A549 (cell line): ENCODE results near the gene USP20. TPM values are rescaled to one million over a fixed set of nuclear protein-coding genes. Genes with fewer than 3 reads are reported as not detected.

Experiments used
- ATAC-seq, 2 experiments: fragments of 200-7000 bp in 1 of 2; fragments of >200 bp in 1 of 2; cut with Nextera tagmentation in 1 of 2; cut with Tn5 transposase in 1 of 2; 3 replicates each; pipeline versions ENCODE4 v1.8.0 to v1.9.1; 2018 to 2020; ENCODE audit warnings: mild to moderate bottlenecking in 1 of 2, moderate library complexity in 1 of 2
- CTCF ChIA-PET: fragments of 300-600 bp; sonication (Branson Sonifier 250); formaldehyde crosslinking; extraction: SDS; loops from one replicate; lab custom pipeline; 2021; ENCODE audit warnings: antibody characterized with exemption, inconsistent platforms; lab: Yijun Ruan, JAX
- POLR2A ChIA-PET: fragments of 350-600 bp; formaldehyde crosslinking; extraction: SDS; loops from one replicate; lab custom pipeline; 2021; ENCODE audit warnings: antibody characterized with exemption, inconsistent platforms; lab: Yijun Ruan, JAX
- DNase-seq, 2 experiments: peaks; one replicate each; pipeline versions ENCODE4 v3.0.0 to v3.0.0-alpha.2; 2011 to 2016; ENCODE audit warnings: low read depth in 1 of 2, low spot score in 1 of 2
- FAIRE-seq: peaks from 2 replicates; lab custom pipeline; 2011; peaks lifted over from hg19 to GRCh38; lab: Jason Lieb, UNC
- H3K27ac ChIP-seq, 2 experiments: fragments of >200 bp; sonication (Bioruptor Twin); formaldehyde crosslinking; 3 replicates each; pipeline ENCODE4 v1.5.1; 2016 to 2017
- H3K4me1 ChIP-seq: fragments of >200 bp; sonication (Bioruptor Twin); formaldehyde crosslinking; 3 replicates; pipeline ENCODE4 v1.6.1; 2016
- H3K4me2 ChIP-seq: fragments of >200 bp; sonication (Bioruptor Twin); formaldehyde crosslinking; 3 replicates; pipeline ENCODE4 v1.6.1; 2016
- H3K4me3 ChIP-seq: fragments of >200 bp; sonication (Bioruptor Twin); formaldehyde crosslinking; 3 replicates; pipeline ENCODE4 v1.5.1; 2016
- H3K9me3 ChIP-seq: fragments of >200 bp; sonication (Bioruptor Twin); formaldehyde crosslinking; 3 replicates; pipeline ENCODE4 v1.6.1; 2016
- CBX8 ChIP-seq: fragments of 200-600 bp; sonication (generic); IDR thresholded peaks from 2 replicates; pipeline ENCODE4 v1.6.1; 2016
- CEBPB ChIP-seq, 2 experiments: fragments of >200 bp in 1 of 2; sonication (Bioruptor Twin) in 1 of 2; formaldehyde crosslinking in 1 of 2; IDR thresholded peaks; 2 replicates each; pipeline ENCODE4 v1.6.1; 2012 to 2016
- CHD2 ChIP-seq: fragments of 150-350 bp; IDR thresholded peaks from 2 replicates; pipeline ENCODE4 v1.6.1; 2014; ENCODE audit warnings: low read length; ENCODE audit not compliant: partially characterized antibody
- CHD4 ChIP-seq: fragments of 200-600 bp; sonication (generic); IDR thresholded peaks from 2 replicates; pipeline ENCODE4 v1.6.1; 2016; ENCODE audit warnings: antibody characterized with exemption, mild to moderate bottlenecking, borderline replicate concordance
- EHF ChIP-seq: fragments of 250-450 bp; sonication (Bioruptor Pico); IDR thresholded peaks from 2 replicates; pipeline ENCODE4 v1.5.0; 2020; ENCODE audit warnings: mild to moderate bottlenecking
- FOSB ChIP-seq: fragments of 250-450 bp; sonication (Bioruptor Pico); IDR thresholded peaks from 2 replicates; pipeline ENCODE4 v1.5.0; 2020; ENCODE audit warnings: mild to moderate bottlenecking, moderate library complexity
- FOXS1 ChIP-seq: fragments of 250-450 bp; sonication (Bioruptor Pico); IDR thresholded peaks from 2 replicates; pipeline ENCODE4 v1.5.0; 2020; ENCODE audit warnings: mild to moderate bottlenecking, moderate library complexity
- HDAC2 ChIP-seq: fragments of 200-600 bp; sonication (generic); IDR thresholded peaks from 2 replicates; pipeline ENCODE4 v1.6.1; 2016
- HOXB5 ChIP-seq: fragments of 250-450 bp; sonication (Bioruptor Pico); IDR thresholded peaks from 2 replicates; pipeline ENCODE4 v1.5.0; 2020; ENCODE audit warnings: mild to moderate bottlenecking, moderate library complexity
- JUN ChIP-seq, 2 experiments: fragments of >200 bp; sonication (Bioruptor Twin); formaldehyde crosslinking; IDR thresholded peaks; 2 replicates in 1 of 2; 3 replicates in 1 of 2; pipeline ENCODE4 v1.6.1; 2016 to 2017
- KDM5A ChIP-seq: fragments of 200-600 bp; sonication (generic); IDR thresholded peaks from 2 replicates; pipeline ENCODE4 v1.6.1; 2016; ENCODE audit warnings: antibody characterized with exemption, mild to moderate bottlenecking
- MAFK ChIP-seq: fragments of 450-650 bp; IDR thresholded peaks from 2 replicates; pipeline ENCODE4 v1.6.1; 2014; ENCODE audit not compliant: partially characterized antibody
- NFE2L2 ChIP-seq: fragments of 150-350 bp; conservative IDR thresholded peaks from 2 replicates; pipeline ENCODE4 v1.6.1; 2014; ENCODE audit warnings: low read length
- NR3C1 ChIP-seq: fragments of >200 bp; sonication (Bioruptor Twin); formaldehyde crosslinking; IDR thresholded peaks from 3 replicates; pipeline ENCODE4 v1.6.1; 2017
- POLR2A ChIP-seq: IDR thresholded peaks from 2 replicates; pipeline ENCODE4 v1.6.1; 2012; ENCODE audit warnings: mild to moderate bottlenecking, low read length
- RAD21 ChIP-seq, 2 experiments: fragments of >200 bp in 1 of 2; sonication (Bioruptor Twin) in 1 of 2; formaldehyde crosslinking in 1 of 2; IDR thresholded peaks in 1 of 2; conservative IDR thresholded peaks in 1 of 2; 2 replicates in 1 of 2; 3 replicates in 1 of 2; pipeline ENCODE4 v1.6.1; 2012 to 2018; ENCODE audit warnings: inconsistent platforms in 1 of 2
- RARB ChIP-seq: fragments of 250-450 bp; sonication (Bioruptor Pico); IDR thresholded peaks from 2 replicates; pipeline ENCODE4 v1.8.0; 2021; ENCODE audit warnings: mild to moderate bottlenecking, moderate library complexity
- RFX5 ChIP-seq: fragments of 450-650 bp; IDR thresholded peaks from 2 replicates; pipeline ENCODE4 v1.7.1; 2014; ENCODE audit warnings: antibody characterized with exemption, mild to moderate bottlenecking, moderate library complexity
- SMC3 ChIP-seq: fragments of >200 bp; sonication (Bioruptor Twin); formaldehyde crosslinking; IDR thresholded peaks from 3 replicates; pipeline ENCODE4 v1.6.1; 2018; ENCODE audit warnings: inconsistent platforms
- ZFP36 ChIP-seq: fragments of 450-650 bp; IDR thresholded peaks from 2 replicates; pipeline ENCODE4 v1.6.1; 2014; ENCODE audit warnings: borderline replicate concordance; ENCODE audit not compliant: partially characterized antibody
- WGBS: methylation state at CpG from one replicate; pipeline ENCODE4 v1.1.6; 2017; ENCODE audit errors: missing lambda C conversion rate; 5-methylcytosine and 5-hydroxymethylcytosine counted together
- polyA plus RNA-seq, 4 experiments: library from polyadenylated mRNA; depleted of rRNA in 3 of 4; stranded (reverse); fragments of >200 nt; fragmentation: RNase III in 1 of 4; extraction: RNeasy Plus Mini Kit Qiagen cat#74134 plus additional on column Dnase treatment in 1 of 4; gene quantifications; 2 replicates in 3 of 4; 3 replicates in 1 of 4; pipeline ENCODE4 v1.2.3, GENCODE V29; 2011 to 2017
- TF ChIP-seq, protein P1 (sequence below): fragments of >200 bp; sonication (Bioruptor Twin); formaldehyde crosslinking; IDR thresholded peaks from 3 replicates; pipeline ENCODE4 v1.5.1; 2016
- TF ChIP-seq, protein P2 (sequence below): fragments of 250-450 bp; sonication (Bioruptor Pico); IDR thresholded peaks from 2 replicates; pipeline ENCODE4 v1.5.0; 2020; ENCODE audit warnings: low read depth, mild to moderate bottlenecking, moderate library complexity
- TF ChIP-seq, protein P3 (sequence below): fragments of >200 bp; sonication (Bioruptor Twin); formaldehyde crosslinking; IDR thresholded peaks from 2 replicates; pipeline ENCODE4 v1.6.1; 2016
- TF ChIP-seq, protein P4 (sequence below): fragments of 250-450 bp; sonication (Bioruptor Pico); IDR thresholded peaks from 2 replicates; pipeline ENCODE4 v1.5.0; 2021; ENCODE audit warnings: mild to moderate bottlenecking, moderate library complexity, borderline replicate concordance

USP20 gene
- polyA plus RNA-seq, 2 of the 4 experiments (the other 2 are of a cell fraction), result 3.9 to 5.0 TPM

DNA sequence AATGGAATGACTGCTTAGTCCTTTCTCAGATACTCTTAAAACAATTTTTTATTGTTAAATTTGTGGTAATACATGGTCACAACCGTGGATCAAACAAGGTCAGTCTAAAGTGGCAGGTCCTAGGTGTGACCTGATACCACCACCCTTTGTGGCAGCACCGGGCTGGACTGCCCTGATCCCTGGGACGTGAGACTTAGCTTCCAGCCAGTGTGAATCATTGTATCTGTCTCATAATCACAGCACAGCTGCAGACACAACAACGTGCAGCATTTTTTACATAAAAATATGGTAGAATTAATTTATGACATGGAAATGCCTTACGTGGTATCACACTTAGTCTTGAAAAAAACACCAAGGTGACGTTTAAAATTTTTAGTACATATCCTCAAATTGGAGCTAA is 24.5 kb upstream of the USP20 start:
- Histone ChIP-seq H3K9me3 (no peaks in the 10 kb centered on the region), H3K27ac (no peak overlapping the region), H3K4me2 (peak overlapping the region; percentile 33; the same call in 2 of the 3 replicates), H3K4me3 (no peak overlapping the region), H3K4me1 (peaks cover 18% of the 10 kb centered on the region)
- ATAC-seq (peak in 1 of 2 experiments; percentile 28; a peak in 2 of 6 replicates), FAIRE-seq (no peak), DNase-seq (no peak)
- ChIA-PET CTCF (interaction anchor here (1.1 to 2.5 kb wide), 5 partner anchors 21 to 643 kb away, joined by 3 to 8 read pairs (median 5); no protein-coding TSS in a partner anchor), POLR2A (interaction anchor here (0.6 kb wide), 1 partner anchor 759 kb away, joined by 3 read pairs; no protein-coding TSS in a partner anchor)
- 66% methylated on average over 6 of the region's 6 CpGs for WGBS
- TF ChIP-seq RARB (CRISPR knock-in tag) (no peak), ZFP36 (no peak), CBX8 (no peak), EHF (no peak), JUN (IDR thresholded peaks at IDR 0.05) (no peak), RFX5 (no peak), HDAC2 (no peak), CHD2 (no peak), NR3C1 (no peak), MAFK (no peak), RAD21 (conservative IDR thresholded peaks at IDR 0.05 in 1 of 2, IDR thresholded peaks at IDR 0.05 in 1 of 2) (no peak)
- TF ChIP-seq, protein P1, sequence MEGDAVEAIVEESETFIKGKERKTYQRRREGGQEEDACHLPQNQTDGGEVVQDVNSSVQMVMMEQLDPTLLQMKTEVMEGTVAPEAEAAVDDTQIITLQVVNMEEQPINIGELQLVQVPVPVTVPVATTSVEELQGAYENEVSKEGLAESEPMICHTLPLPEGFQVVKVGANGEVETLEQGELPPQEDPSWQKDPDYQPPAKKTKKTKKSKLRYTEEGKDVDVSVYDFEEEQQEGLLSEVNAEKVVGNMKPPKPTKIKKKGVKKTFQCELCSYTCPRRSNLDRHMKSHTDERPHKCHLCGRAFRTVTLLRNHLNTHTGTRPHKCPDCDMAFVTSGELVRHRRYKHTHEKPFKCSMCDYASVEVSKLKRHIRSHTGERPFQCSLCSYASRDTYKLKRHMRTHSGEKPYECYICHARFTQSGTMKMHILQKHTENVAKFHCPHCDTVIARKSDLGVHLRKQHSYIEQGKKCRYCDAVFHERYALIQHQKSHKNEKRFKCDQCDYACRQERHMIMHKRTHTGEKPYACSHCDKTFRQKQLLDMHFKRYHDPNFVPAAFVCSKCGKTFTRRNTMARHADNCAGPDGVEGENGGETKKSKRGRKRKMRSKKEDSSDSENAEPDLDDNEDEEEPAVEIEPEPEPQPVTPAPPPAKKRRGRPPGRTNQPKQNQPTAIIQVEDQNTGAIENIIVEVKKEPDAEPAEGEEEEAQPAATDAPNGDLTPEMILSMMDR, result no peak
- TF ChIP-seq, protein P2, sequence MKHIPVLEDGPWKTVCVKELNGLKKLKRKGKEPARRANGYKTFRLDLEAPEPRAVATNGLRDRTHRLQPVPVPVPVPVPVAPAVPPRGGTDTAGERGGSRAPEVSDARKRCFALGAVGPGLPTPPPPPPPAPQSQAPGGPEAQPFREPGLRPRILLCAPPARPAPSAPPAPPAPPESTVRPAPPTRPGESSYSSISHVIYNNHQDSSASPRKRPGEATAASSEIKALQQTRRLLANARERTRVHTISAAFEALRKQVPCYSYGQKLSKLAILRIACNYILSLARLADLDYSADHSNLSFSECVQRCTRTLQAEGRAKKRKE (CRISPR knock-in tag), result no peak
- TF ChIP-seq, protein P3, sequence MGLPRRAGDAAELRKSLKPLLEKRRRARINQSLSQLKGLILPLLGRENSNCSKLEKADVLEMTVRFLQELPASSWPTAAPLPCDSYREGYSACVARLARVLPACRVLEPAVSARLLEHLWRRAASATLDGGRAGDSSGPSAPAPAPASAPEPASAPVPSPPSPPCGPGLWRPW, result no peak
- TF ChIP-seq, protein P4, sequence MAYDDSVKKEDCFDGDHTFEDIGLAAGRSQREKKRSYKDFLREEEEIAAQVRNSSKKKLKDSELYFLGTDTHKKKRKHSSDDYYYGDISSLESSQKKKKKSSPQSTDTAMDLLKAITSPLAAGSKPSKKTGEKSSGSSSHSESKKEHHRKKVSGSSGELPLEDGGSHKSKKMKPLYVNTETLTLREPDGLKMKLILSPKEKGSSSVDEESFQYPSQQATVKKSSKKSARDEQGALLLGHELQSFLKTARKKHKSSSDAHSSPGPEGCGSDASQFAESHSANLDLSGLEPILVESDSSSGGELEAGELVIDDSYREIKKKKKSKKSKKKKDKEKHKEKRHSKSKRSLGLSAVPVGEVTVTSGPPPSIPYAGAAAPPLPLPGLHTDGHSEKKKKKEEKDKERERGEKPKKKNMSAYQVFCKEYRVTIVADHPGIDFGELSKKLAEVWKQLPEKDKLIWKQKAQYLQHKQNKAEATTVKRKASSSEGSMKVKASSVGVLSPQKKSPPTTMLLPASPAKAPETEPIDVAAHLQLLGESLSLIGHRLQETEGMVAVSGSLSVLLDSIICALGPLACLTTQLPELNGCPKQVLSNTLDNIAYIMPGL (CRISPR knock-in tag), result no peak

DNA sequence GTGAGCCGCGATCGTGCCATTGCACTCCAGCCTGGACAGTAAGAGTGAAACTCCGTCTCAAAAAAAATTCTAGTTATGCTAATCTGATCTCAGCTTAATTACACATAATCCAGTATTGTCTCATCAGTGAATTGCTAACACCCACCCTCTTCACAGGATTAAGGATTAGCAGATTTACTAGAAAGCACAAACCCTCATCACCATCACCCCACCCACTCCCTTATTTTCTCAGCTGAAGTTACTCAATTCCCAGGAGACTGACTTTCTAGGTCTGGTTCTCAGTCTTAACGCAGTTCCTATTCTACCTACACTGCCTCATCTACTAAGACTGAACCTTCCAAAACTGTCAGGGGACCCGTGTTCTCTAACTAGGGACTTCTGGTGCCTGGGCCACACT is 23.3 kb upstream of the USP20 start:
- DNase-seq, result no peak
- POLR2A ChIA-PET, result no interaction called here
- CTCF ChIA-PET, result interaction anchor here (0.6 to 2.5 kb wide), 7 partner anchors 9 to 644 kb away, joined by 3 to 8 read pairs (median 5); partner anchors contain the start of gene TOR1B
- TF ChIP-seq RARB (CRISPR knock-in tag), result no peak
- TF ChIP-seq FOSB, result no peak
- TF ChIP-seq HOXB5 (CRISPR knock-in tag), result no peak
- TF ChIP-seq, protein P2 (CRISPR knock-in tag), result no peak
- TF ChIP-seq KDM5A, result no peak
- no peak for TF ChIP-seq FOXS1 (CRISPR knock-in tag)
- TF ChIP-seq POLR2A, result no peak
- no peak for TF ChIP-seq NFE2L2
- no peak for TF ChIP-seq CEBPB (IDR thresholded peaks at IDR 0.05)
- TF ChIP-seq RAD21 (conservative IDR thresholded peaks at IDR 0.05 in 1 of 2, IDR thresholded peaks at IDR 0.05 in 1 of 2), result no peak
- TF ChIP-seq SMC3, result no peak
- TF ChIP-seq CHD4, result no peak
- TF ChIP-seq, all 56 proteins: peak for 0
- H3K4me3 ChIP-seq, result no peak overlapping the region
- no peak overlapping the region for H3K27ac ChIP-seq
- H3K9me3 ChIP-seq, result no peaks in the 10 kb centered on the region
- H3K4me1 ChIP-seq, result peaks cover 18% of the 10 kb centered on the region
- 88% methylated on average over 6 of the region's 6 CpGs for WGBS
- no peak for FAIRE-seq
- H3K4me2 ChIP-seq, result no peak overlapping the region
- ATAC-seq, result no peak
